HCT116 (cell line): ENCODE results near the gene TBL1X. TPM values are rescaled to one million over a fixed set of nuclear protein-coding genes. Genes with fewer than 3 reads are reported as not detected.
A peak's percentile ranks its signal among the peaks of the same experiment; 100 is the strongest.

Experiments
- ATAC-seq: fragments of 200-7000 bp; cut with Tn5 transposase; 2 replicates; pipeline ENCODE4 v1.9.1; 2020; ENCODE audit warnings: mild to moderate bottlenecking, moderate library complexity
- BruUV-seq: library from RNA; stranded (reverse); fragments of 400-500 nt; replicated peaks from 2 replicates; lab custom pipeline; 2021; lab: Mats Ljungman, UMichigan
- CTCF ChIA-PET: fragments of 300-600 bp; sonication (Branson Sonifier 250); formaldehyde crosslinking; loops from one replicate; lab custom pipeline; 2021; ENCODE audit warnings: antibody characterized with exemption; lab: Charles Lee
- POLR2A ChIA-PET: fragments of 300-600, 350-600 bp; sonication (Branson Sonifier 250); formaldehyde crosslinking; loops from one replicate; lab custom pipeline; 2021; ENCODE audit warnings: antibody characterized with exemption; lab: Charles Lee
- RAD21 ChIA-PET, 2 experiments: fragments of 300-600 bp; sonication (Branson Sonifier 250); formaldehyde crosslinking; loops; one replicate each; lab custom pipeline; 2023; ENCODE audit warnings: low total read pairs in 2 of 2; ENCODE audit not compliant: uncharacterized antibody in 2 of 2, unreplicated experiment in 2 of 2, low non-redundant PET in 1 of 2; lab: Charles Lee
- DNase-seq: peaks from one replicate; pipeline ENCODE4 v3.0.0-alpha.2; 2010; ENCODE audit warnings: low read depth, low spot score
- H2AFZ ChIP-seq: fragments of 200-600 bp; shearing (Covaris generic), sonication (generic); 2 replicates; pipeline ENCODE4 v1.6.1; 2017; ENCODE audit warnings: low read depth, mixed run types, mixed read lengths, antibody characterized with exemption, low read length; ENCODE audit not compliant: poor library complexity, severe bottlenecking
- H3K27ac ChIP-seq: 2 replicates; pipeline ENCODE4 v1.5.1; 2012; ENCODE audit warnings: low read depth, low read length
- H3K27me3 ChIP-seq: fragments of 200-600 bp; sonication (generic); 2 replicates; pipeline ENCODE4 v1.6.1; 2016; ENCODE audit warnings: mixed run types, low read length, mixed read lengths; ENCODE audit not compliant: insufficient read depth
- H3K36me3 ChIP-seq, 2 experiments: fragments of 200-500 bp in 1 of 2; fragments of 200-600 bp in 1 of 2; sonication (Bioruptor generic) in 1 of 2; sonication (generic) in 1 of 2; 2 replicates each; pipeline versions ENCODE4 v1.5.1 to v1.6.1; 2014 to 2016; ENCODE audit warnings: low read length in 2 of 2, inconsistent platforms in 1 of 2, mixed read lengths in 1 of 2, mixed run types in 1 of 2; ENCODE audit not compliant: insufficient read depth in 2 of 2, control insufficient read depth in 1 of 2
- H3K4me1 ChIP-seq, 2 experiments: fragments of 200-600 bp in 1 of 2; sonication (generic) in 1 of 2; 2 replicates each; pipeline versions ENCODE4 v1.5.1 to v1.6.1; 2012 to 2017; ENCODE audit warnings: low read length in 2 of 2, inconsistent platforms in 1 of 2, mild to moderate bottlenecking in 1 of 2, mixed read lengths in 1 of 2, mixed run types in 1 of 2, moderate library complexity in 1 of 2; ENCODE audit not compliant: insufficient read depth in 2 of 2, control insufficient read depth in 1 of 2
- H3K4me2 ChIP-seq: fragments of 200-600 bp; sonication (generic); 2 replicates; pipeline ENCODE4 v1.6.1; 2017; ENCODE audit warnings: mixed run types, low read length, mixed read lengths
- H3K4me3 ChIP-seq, 2 experiments: fragments of 200-600 bp in 1 of 2; sonication (generic) in 1 of 2; replicated peaks in 1 of 2; 2 replicates each; pipeline ENCODE4 v1.5.1; 2011 to 2016; ENCODE audit warnings: low read length in 2 of 2, control low read depth in 1 of 2, low read depth in 1 of 2, mild to moderate bottlenecking in 1 of 2, mixed read lengths in 1 of 2, mixed run types in 1 of 2
- H3K79me2 ChIP-seq: fragments of 200-600 bp; sonication (generic); 2 replicates; pipeline ENCODE4 v1.6.1; 2017; ENCODE audit warnings: mild to moderate bottlenecking, mixed run types, low read length, moderate library complexity, mixed read lengths; ENCODE audit not compliant: insufficient read depth
- H3K9ac ChIP-seq: fragments of 200-600 bp; sonication (generic); 2 replicates; pipeline ENCODE4 v1.6.1; 2016; ENCODE audit warnings: low read length, mixed read lengths
- H3K9me2 ChIP-seq: fragments of 200-600 bp; sonication (generic), shearing (Covaris generic); 2 replicates; pipeline ENCODE4 v1.6.1; 2017; ENCODE audit warnings: mixed run types, mild to moderate bottlenecking, moderate library complexity; ENCODE audit not compliant: insufficient read depth
- H3K9me3 ChIP-seq, 2 experiments: fragments of 200-500 bp in 1 of 2; fragments of 200-600 bp in 1 of 2; sonication (Bioruptor generic) in 1 of 2; sonication (generic) in 1 of 2; 2 replicates each; pipeline ENCODE4 v1.6.1; 2014 to 2017; ENCODE audit warnings: low read length in 2 of 2, mixed read lengths in 2 of 2, inconsistent platforms in 1 of 2, low read depth in 1 of 2, mild to moderate bottlenecking in 1 of 2, mixed run types in 1 of 2, moderate library complexity in 1 of 2; ENCODE audit not compliant: control insufficient read depth in 1 of 2, insufficient read depth in 1 of 2
- H4K20me1 ChIP-seq: fragments of 200-600 bp; sonication (generic), shearing (Covaris generic); 2 replicates; pipeline ENCODE4 v1.6.1; 2017; ENCODE audit warnings: mixed run types, mild to moderate bottlenecking, moderate library complexity; ENCODE audit not compliant: insufficient read depth
- CBX3 ChIP-seq: IDR thresholded peaks from 2 replicates; pipeline ENCODE4 v1.6.1; 2012; ENCODE audit warnings: low read depth
- CEBPB ChIP-seq: IDR thresholded peaks from 2 replicates; pipeline ENCODE4 v1.6.1; 2012; ENCODE audit warnings: low read depth
- EGR1 ChIP-seq: IDR thresholded peaks from 2 replicates; pipeline ENCODE4 v1.6.1; 2012; ENCODE audit warnings: low read depth
- ELF1 ChIP-seq: IDR thresholded peaks from 2 replicates; pipeline ENCODE4 v1.6.1; 2012; ENCODE audit warnings: low read depth, borderline replicate concordance
- EZH2 ChIP-seq: fragments of 200-600 bp; sonication (generic); IDR thresholded peaks from 2 replicates; pipeline ENCODE4 v1.6.1; 2017; ENCODE audit warnings: antibody characterized with exemption, mixed run types
- EZH2phosphoT487 ChIP-seq: fragments of 200-600 bp; IDR thresholded peaks from 2 replicates; pipeline ENCODE4 v1.6.1; 2018; ENCODE audit warnings: antibody characterized with exemption, borderline replicate concordance
- FOSL1 ChIP-seq: IDR thresholded peaks from 2 replicates; pipeline ENCODE4 v1.6.1; 2012; ENCODE audit warnings: low read depth
- JUND ChIP-seq: IDR thresholded peaks from 2 replicates; pipeline ENCODE4 v1.6.1; 2012
- POLR2A ChIP-seq: IDR thresholded peaks from 2 replicates; pipeline ENCODE4 v1.7.0; 2011; ENCODE audit warnings: borderline replicate concordance; ENCODE audit not compliant: insufficient read depth, insufficient read length; ENCODE audit errors: extremely low read depth
- POLR2AphosphoS5 ChIP-seq: IDR thresholded peaks from 2 replicates; pipeline ENCODE4 v1.6.1; 2011; ENCODE audit warnings: mild to moderate bottlenecking, low read depth, low read length, moderate library complexity
- RAD21 ChIP-seq: IDR thresholded peaks from 2 replicates; pipeline ENCODE4 v1.6.1; 2012; ENCODE audit warnings: low read depth, mild to moderate bottlenecking
- SIN3A ChIP-seq: IDR thresholded peaks from 2 replicates; pipeline ENCODE4 v1.6.1; 2012; ENCODE audit warnings: low read depth
- SP1 ChIP-seq: IDR thresholded peaks from 2 replicates; pipeline ENCODE4 v1.6.1; 2012; ENCODE audit warnings: low read depth
- SRF ChIP-seq: IDR thresholded peaks from 2 replicates; pipeline ENCODE4 v1.6.1; 2012; ENCODE audit warnings: low read depth
- TCF7L2 ChIP-seq: IDR thresholded peaks from 2 replicates; pipeline ENCODE4 v1.7.0; 2011; ENCODE audit warnings: borderline replicate concordance, inconsistent platforms; ENCODE audit not compliant: insufficient read depth, insufficient read length; ENCODE audit errors: extremely low read depth
- ZFX ChIP-seq: fragments of 450-650 bp; IDR thresholded peaks from 2 replicates; pipeline ENCODE4 v1.6.1; 2017
- ZNF274 ChIP-seq: fragments of 200-500 bp; sonication (Bioruptor generic); IDR thresholded peaks from 2 replicates; pipeline ENCODE4 v1.6.1; 2014; ENCODE audit warnings: mild to moderate bottlenecking, low read depth, low read length, inconsistent platforms
- intact Hi-C: fragments of 100-400 bp; cut with micrococcal nuclease; formaldehyde crosslinking; loops from 2 replicates; pipeline ENCODE4 v1.10.0; 2022
- total RNA-seq: library from RNA; stranded (reverse); gene quantifications from one replicate; pipeline ENCODE4 v1.2.1, GENCODE V29; 2021; ENCODE audit not compliant: unreplicated experiment

Gene TBL1X
- total RNA-seq, 1 experiment from 2014 or later = 37.8 TPM

DNA sequence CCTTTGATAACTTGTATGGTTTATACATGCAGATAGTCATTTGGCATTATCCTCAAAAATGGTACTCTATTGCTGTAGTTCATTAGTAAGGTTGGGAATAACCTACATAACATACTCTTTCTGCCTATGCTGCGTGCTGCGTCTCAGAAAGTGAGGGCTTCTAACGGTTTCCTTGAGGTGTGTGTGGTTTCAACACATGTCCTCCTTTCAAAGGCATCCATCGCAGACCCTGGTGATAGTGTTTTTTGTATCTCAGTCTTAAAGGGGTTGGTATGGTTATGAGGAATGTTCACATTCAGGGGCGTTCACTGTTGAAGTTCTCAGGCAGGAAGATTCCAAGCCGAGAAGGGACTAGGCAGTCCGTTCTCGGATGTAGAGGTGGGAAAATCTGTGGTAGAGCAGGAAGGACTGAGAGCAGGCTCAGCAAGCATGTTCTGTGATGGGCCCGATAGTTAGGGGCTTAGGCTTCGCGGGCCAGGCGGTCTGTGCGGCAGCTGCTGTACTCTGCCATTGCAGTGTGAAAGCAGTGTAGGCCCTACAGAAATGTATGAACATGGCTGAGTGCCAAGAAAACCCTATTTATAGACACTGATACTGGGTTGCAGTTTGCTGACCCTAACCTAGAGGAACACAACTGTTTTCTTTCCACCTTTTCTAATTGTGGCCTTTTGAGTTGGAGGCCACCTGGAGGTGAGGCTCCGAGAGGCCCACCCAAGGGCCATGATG is 177.6 kb downstream of the TBL1X start:
- Histone ChIP-seq H3K27me3 (no peaks in the 10 kb centered on the region), H3K27ac (no peak overlapping the region), H3K9ac (no peak overlapping the region), H3K9me2 (no peaks in the 10 kb centered on the region), H3K4me1 (no peaks in the 10 kb centered on the region), H2AFZ (no peak overlapping the region), H3K79me2 (no peaks in the 10 kb centered on the region), H3K9me3 (no peaks in the 10 kb centered on the region), H3K4me2 (no peak overlapping the region), H3K36me3 (no peaks in the 10 kb centered on the region), H4K20me1 (no peaks in the 10 kb centered on the region), H3K4me3 (no peak overlapping the region)
- intact Hi-C loops = no loop called here
- POLR2A ChIA-PET = no interaction called here
- ATAC-seq (no peak), DNase-seq (no peak)
- TSS peak; percentile 20 for BruUV-seq
- RAD21 ChIA-PET = no interaction called here
- TF ChIP-seq EZH2phosphoT487 (no peak), CEBPB (no peak), ELF1 (no peak), EGR1 (no peak), ZNF274 (no peak), RAD21 (no peak), FOSL1 (no peak), POLR2AphosphoS5 (no peak), SIN3A (no peak), TCF7L2 (no peak), CBX3 (no peak), JUND (no peak)
- CTCF ChIA-PET = no interaction called here

GRCh38 chrX:9643807-9644206 is 178.9 kb downstream of the TBL1X start:
- ATAC-seq (no peak), DNase-seq (no peak)
- intact Hi-C loops = no loop called here
- ChIA-PET CTCF (no interaction called here), POLR2A (no interaction called here), RAD21 (no interaction called here)
- H3K79me2 ChIP-seq = no peaks in the 10 kb centered on the region
- H3K4me3 ChIP-seq = no peak overlapping the region
- H3K27ac ChIP-seq = no peak overlapping the region
- H3K36me3 ChIP-seq = no peaks in the 10 kb centered on the region
- no peaks in the 10 kb centered on the region for H4K20me1 ChIP-seq
- H3K4me1 ChIP-seq = no peaks in the 10 kb centered on the region
- no peaks in the 10 kb centered on the region for H3K9me2 ChIP-seq
- H3K9ac ChIP-seq = no peak overlapping the region
- BruUV-seq = no TSS peak
- no peaks in the 10 kb centered on the region for H3K9me3 ChIP-seq
- TF ChIP-seq EGR1 = no peak
- no peak for TF ChIP-seq SRF
- TF ChIP-seq SP1 = no peak
- TF ChIP-seq EZH2 = no peak
- no peak for TF ChIP-seq SIN3A
- no peak for TF ChIP-seq POLR2A
- TF ChIP-seq ZNF274 = no peak
- no peak for TF ChIP-seq JUND
- TF ChIP-seq TCF7L2 = no peak
- no peak for TF ChIP-seq ZFX
- no peak for TF ChIP-seq CEBPB
- no peak for TF ChIP-seq ELF1
- TF ChIP-seq FOSL1 = no peak
- TF ChIP-seq POLR2AphosphoS5 = no peak
- no peak for TF ChIP-seq EZH2phosphoT487
- TF ChIP-seq CBX3 = no peak
- no peak for TF ChIP-seq RAD21
- TF ChIP-seq, all 23 proteins: peak for 0
- no peaks in the 10 kb centered on the region for H3K27me3 ChIP-seq
- no peak overlapping the region for H2AFZ ChIP-seq
- no peak overlapping the region for H3K4me2 ChIP-seq
